ENCODE measurements around the gene NTF3.

Gene NTF3

DNA sequence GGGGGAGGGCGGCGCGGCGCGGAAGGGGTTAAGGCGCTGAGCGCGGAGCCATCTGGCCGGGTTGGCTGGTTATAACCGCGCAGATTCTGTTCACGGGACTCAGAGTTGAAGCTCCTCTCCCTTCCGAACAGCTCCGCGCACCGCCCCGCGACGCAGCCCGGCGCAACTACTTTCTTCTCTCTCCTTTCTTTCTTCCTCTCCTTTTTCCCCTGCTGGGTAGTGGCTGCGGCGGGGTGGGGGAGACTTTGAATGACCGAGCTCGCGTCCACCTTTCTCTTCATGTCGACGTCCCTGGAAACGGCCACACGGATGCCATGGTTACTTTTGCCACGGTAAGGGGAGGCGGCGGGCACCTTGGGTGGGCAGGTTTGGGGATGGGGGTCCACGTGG, at the start of gene NTF3:
Gene NTF3, plus strand, starts transcription at position 98 of the 390 bp plus-strand sequence. Its CDS starts 217 bp downstream, at position 315.
- DNase-seq (ENCODE audit: low spot score), result no peak

DNA sequence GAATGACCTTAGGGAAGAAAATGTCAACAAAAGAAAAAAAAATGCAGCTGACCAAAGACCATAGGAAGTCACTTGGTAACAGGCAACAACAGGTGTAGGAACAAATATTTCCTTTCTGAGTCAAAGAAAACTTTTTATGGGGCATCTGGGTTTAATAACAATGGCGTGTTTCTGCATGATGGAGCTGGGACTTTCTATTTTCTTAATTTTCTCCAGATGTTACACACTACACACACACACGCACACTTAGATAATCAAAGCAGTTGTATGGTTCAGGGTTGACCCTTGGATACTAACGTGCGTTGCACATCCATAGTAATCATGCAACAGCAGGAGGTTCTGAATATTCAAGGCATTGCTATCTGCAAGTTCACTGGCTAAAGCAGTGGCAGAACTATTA, 47.9 kb upstream of the NTF3 start:
- no peak for DNase-seq (ENCODE audit: low spot score)

GRCh38 chr12:5388581-5389535, 43.0 kb upstream of the NTF3 start:
- no peak for DNase-seq (ENCODE audit: low spot score)

DNA sequence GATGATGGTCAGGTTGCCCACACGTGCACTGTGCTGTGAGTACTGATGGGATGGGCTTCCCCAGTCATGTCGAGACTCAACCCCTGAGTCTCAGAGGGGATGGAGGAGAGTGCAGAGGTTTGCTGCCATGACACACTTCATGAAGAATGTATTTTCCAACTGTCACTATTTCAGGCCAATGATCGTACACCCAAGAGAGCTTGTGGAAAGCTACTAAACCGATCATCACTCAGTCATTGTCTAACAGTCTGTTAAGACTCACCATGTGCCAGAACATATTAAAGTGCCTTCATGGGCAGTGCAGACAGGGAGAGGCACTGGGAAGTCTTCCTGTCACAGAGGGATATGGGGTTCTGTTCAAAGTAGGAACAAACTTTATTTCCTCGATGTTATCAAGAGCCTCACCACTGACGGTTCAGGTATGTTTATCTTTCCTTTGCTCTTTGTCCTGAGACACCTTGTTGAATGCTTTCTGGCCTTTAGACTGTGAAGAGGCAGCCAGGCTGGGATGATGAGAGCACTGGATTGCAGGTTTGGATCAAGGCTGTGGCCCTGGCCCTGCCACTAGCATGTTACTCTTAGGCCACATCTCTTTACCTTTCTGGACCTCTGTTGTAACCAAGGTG, 41.6 kb upstream of the NTF3 start:
- DNase-seq (ENCODE audit: low spot score), result no peak

GRCh38 chr12:5391653-5392052, 40.3 kb upstream of the NTF3 start:
- DNase-seq (ENCODE audit: low spot score), result no peak

- no peak for DNase-seq (ENCODE audit: low spot score)
These were observed 38.9 kb upstream of the NTF3 start for GRCh38 chr12:5392961-5393360.

DNA sequence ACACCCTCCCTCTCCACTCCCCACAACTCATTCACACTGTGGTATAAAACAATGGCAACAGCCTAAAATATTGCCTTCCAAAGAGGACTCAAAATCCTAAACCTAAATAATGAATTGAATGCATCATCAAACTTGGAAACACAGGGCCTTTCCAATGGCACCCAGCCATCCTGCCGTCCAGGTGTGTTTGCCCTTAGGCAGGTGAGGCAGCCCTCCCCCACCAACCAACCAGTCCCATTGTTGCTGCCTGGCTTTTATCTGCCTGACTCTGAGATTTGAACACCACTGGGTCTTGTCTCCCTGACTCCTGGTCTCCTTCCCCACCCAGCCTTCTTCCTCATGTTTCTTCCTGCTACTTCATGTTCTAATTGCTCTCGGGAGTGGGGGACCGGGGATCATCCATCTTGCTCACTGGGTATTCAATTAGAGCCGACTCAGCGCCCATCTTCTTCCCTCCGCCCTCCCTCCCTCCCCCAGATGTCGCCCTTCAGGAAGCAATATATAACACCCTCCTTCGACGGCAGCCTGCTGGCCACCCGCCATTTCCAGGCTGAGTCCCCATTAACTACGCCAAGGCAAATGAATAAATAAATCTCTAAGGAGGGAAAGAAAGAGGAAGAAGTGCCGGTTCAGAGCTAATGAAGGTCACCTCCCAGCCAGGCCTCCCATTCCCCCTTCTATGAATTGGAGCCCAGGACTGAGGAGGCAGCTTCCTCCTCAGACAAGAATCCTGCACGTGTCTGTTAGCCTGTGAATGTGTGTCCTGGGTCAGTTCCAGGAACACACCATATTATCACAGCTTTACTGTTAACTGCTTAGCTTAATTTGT, 36.3 kb upstream of the NTF3 start:
- DNase-seq (ENCODE audit: low spot score), result no peak

DNA sequence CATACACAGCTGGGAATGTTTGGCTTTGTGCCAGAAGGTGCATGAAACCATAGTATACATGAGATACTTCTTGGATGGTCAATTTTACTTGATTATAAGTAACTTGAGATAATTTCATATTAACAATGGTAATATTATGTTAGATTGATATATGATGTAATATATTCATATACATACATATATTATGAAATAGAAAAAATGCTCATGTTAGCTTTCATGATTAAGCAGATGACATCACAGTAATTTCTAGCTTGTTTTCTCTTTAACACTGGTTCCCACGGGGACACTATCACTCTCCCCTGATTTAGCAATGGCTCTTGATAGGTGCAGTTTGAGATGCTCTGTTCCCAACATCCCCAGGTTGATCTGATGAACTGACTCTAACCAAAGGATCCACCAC, 35.4 kb upstream of the NTF3 start:
- no peak for DNase-seq (ENCODE audit: low spot score)

GRCh38 chr12:5399266-5399665, 32.6 kb upstream of the NTF3 start:
- no peak for DNase-seq (ENCODE audit: low spot score)

DNA sequence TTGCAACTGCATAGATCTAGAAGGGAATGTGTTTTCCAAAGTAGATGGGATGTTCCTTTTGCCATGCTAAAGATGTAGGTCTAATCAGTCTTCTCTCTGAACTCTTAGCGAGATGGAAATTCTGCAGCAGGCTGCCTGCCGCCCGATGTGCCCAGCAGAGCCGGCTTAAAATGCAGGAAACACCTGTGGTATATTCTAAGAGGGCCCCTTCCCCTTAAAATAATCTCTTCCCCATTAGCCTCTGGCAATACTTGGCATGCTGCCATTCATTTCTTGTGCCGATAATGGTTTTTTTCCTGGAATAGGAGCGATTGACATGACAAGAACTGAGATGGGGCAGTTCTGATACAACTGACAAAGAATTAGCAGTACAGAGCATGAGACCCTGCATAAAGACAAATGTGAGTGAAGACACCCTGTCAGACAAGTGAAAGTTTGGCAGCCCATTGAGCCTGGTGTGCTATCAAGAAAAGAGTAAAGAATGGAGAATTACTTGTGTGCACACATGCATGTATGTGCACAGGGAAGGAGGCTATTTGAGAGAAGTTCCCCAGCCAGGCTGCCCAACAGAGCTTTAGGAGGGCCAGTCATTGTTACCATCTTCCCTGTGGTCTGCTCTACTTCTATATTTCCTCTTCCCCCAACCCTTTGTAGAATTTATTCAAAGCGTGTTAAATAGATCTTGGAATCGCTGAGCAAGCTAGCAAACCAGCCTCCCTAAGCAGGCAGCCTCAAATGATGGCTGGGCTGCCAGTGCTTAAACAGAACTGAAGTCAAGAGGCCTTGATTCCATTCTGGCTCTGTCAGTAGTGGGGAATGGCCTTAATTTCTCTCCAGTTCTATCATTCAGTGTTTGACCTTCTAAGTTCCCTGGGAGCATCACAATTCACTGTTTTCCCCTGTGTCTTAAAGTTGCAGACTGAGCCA, 29.6 kb upstream of the NTF3 start:
- DNase-seq (ENCODE audit: low spot score), result no peak

- no peak for DNase-seq (ENCODE audit: low spot score)
These were observed 28.5 kb upstream of the NTF3 start for GRCh38 chr12:5403411-5403810.

DNA sequence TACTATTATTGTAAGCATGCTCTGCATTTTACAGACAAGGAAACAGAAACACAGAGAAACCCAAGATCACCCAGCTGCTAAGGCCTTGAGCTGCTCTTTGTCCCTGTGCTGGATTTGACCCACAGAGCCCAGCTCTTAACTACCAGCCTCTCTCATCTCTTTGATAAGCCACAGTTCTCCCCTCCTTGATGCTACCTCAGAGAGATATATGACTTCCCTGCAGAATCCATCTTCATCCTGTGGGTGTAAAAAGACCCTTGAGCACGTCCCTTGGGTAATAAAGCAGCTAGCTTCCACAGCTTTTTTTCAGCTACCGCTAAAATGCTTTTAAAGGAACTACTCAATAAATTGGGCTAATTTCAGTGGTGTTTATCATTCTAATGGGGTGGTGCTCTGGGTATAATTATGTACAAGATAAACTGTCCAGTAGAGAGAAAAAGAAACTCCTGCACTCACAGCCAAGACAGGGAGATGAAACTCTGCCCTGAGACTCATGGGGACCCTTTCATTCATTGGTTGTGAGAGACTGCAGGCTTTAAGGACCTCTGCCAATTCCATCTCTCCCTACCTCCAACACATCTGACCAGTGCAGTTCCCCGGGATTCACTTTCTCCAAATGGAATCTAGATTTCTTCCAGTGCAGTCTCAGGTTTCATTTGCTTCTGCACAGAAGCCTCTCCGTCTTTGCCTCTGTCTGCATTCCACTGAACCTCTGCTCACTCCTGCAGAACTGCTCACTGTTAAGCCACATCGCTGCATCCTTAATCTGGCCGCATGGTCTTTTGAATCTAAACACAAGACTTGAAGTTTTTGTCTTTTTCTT, 24.7 kb upstream of the NTF3 start:
- DNase-seq (ENCODE audit: low spot score), result no peak

DNA sequence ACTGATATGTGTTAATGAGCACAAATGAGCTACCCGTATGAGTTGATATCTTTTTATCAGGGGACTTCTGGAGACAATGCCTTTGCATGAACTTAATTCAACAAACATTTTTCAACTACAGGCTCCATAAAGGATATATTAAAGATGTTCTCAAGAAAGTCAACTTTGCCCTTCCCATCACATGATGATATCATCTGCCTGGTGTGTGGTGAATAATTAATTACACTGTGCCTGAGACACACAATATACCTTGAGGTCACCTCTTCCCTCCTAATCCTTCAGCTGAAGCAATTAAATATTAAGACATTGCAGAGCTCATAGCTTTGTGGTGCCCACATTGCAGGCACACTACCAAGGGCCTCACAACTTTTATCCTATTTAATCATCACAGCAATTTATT, 22.3 kb upstream of the NTF3 start:
- DNase-seq (ENCODE audit: low spot score), result no peak

GRCh38 chr12:5416571-5416970, 15.3 kb upstream of the NTF3 start:
- no peak for DNase-seq (ENCODE audit: low spot score)

DNA sequence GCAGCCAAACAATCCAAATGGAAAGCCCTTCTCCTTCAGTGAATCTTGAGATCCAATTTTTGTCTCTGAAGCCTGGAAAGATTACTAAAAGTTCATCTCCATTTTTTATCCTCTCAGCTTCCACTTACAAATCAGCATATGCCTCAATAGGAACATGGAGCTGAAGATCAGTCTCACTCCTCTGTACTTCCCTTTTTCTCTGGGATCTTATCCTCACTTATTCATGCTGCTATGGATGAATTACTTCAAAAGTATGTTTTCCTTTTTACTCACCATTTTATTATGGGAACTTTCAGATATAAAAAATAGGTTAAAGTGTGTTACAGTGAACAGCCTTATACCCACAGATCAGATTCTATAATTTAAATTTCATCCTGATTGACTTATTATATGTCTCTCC, 14.4 kb upstream of the NTF3 start:
- DNase-seq (ENCODE audit: low spot score), result no peak

DNA sequence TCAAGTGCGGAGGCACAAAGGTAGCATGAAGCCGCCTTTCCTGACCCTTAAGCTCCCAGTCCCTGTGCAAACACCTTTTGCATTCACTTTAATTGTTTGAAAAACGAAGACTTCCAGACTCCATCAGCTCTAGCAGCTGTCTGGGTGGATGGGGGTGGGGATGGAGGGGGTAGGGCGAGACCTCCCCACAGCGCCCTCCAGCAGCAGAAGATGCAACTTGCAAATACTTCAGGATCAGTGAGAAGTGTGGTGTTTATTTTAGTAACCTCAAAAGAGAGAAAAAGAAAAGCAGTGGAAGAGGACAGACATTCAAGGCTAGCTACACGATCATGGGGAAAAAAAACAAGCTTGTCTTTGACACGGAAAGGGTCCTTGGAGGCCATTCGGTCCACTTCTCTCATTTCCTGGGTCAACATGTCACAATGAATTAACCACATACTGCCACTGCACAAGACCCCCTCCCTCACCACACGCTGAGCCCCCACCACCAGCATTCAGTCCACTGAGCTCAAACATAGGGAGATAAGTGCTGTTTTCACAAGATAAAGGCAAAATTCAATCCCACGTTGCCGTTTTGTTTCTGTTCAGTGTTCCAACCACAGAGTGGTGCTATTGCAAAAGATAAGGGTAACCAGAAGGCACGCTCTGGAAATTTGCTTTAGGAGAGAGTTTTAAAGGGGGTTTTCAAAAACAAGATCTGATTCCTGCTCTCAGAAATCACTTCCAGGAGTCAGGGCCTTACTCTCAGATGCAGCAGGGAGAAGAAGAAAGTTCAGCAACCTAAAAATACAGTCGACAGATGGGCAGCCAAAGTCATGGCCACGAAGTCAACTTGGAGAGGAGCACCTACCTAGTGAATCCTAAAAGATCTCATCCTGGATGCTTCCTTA, 3.3 kb upstream of the NTF3 start:
- no peak for DNase-seq (ENCODE audit: low spot score)

- no peak for DNase-seq (ENCODE audit: low spot score)
These were observed 2.0 kb upstream of the NTF3 start for GRCh38 chr12:5429741-5430557.

Data from hematopoietic multipotent progenitor cell treated with erythropoietin and hydrocortisone succinate and interleukin-3 and kit ligand, for 15 days (in vitro differentiated cells).